Fibroblast of lung (primary cell): ENCODE measurements around the gene IFI27.

Source experiments
- CTCF ChIP-seq, 2 donors: IDR thresholded peaks in 1 of 2; conservative IDR thresholded peaks in 1 of 2; 1 replicate in 1 of 2; 2 replicates in 1 of 2; pipeline ENCODE4 v1.5.1; 2011 to 2012; ENCODE audit warnings: low read length in 2 of 2, control low read depth in 1 of 2, inconsistent platforms in 1 of 2, low read depth in 1 of 2, mild to moderate bottlenecking in 1 of 2
- EZH2 ChIP-seq: IDR thresholded peaks from 2 replicates; pipeline ENCODE4 v1.5.1; 2012; ENCODE audit warnings: low read length, control low read depth, mild to moderate bottlenecking; ENCODE audit errors: missing control alignments

- no peak for TF ChIP-seq CTCF (conservative IDR thresholded peaks at IDR 0.05 in 1 of 2, IDR thresholded peaks at IDR 0.05 in 1 of 2; ENCODE audit: low read depth in 1 of 2, low read length in 2 of 2)
- no peak for TF ChIP-seq EZH2
Measured at GRCh38 chr14:94109915-94110250, 653 bp upstream of the IFI27 start.
